ENCODE data around the gene CDC14A.

DNA sequence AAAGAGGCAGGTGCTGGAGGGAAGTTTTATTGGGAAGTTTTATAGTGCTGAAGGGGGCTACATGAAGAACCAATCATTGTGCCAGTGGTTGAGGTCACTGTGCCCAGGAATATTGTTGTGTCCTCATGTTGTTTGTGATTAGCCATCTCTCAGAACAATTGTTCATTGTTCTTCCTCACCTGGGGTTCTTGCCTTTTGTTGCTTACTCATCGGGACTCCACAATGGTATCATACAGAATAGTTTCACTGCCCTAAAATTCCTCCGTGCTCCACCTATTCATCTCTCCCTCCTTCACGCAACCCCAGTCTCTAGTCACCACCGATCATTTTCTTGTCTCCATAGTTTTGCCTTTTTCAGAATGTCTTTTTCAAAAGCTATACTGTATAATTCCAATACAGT, 38.9 kb upstream of the CDC14A start:
- TF ChIP-seq POLR2AphosphoS5 (IDR thresholded peaks at IDR 0.05; ENCODE audit: low read depth, low read length) (no peak), SIN3A (IDR thresholded peaks at IDR 0.05; ENCODE audit: borderline replicate concordance, insufficient read depth, low read length) (no peak)
- TF ChIP-seq, protein P1, sequence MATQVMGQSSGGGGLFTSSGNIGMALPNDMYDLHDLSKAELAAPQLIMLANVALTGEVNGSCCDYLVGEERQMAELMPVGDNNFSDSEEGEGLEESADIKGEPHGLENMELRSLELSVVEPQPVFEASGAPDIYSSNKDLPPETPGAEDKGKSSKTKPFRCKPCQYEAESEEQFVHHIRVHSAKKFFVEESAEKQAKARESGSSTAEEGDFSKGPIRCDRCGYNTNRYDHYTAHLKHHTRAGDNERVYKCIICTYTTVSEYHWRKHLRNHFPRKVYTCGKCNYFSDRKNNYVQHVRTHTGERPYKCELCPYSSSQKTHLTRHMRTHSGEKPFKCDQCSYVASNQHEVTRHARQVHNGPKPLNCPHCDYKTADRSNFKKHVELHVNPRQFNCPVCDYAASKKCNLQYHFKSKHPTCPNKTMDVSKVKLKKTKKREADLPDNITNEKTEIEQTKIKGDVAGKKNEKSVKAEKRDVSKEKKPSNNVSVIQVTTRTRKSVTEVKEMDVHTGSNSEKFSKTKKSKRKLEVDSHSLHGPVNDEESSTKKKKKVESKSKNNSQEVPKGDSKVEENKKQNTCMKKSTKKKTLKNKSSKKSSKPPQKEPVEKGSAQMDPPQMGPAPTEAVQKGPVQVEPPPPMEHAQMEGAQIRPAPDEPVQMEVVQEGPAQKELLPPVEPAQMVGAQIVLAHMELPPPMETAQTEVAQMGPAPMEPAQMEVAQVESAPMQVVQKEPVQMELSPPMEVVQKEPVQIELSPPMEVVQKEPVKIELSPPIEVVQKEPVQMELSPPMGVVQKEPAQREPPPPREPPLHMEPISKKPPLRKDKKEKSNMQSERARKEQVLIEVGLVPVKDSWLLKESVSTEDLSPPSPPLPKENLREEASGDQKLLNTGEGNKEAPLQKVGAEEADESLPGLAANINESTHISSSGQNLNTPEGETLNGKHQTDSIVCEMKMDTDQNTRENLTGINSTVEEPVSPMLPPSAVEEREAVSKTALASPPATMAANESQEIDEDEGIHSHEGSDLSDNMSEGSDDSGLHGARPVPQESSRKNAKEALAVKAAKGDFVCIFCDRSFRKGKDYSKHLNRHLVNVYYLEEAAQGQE (IDR thresholded peaks at IDR 0.05; ENCODE audit: insufficient read depth in 1 of 2, low read depth in 2 of 2, low read length in 2 of 2) = no peak

Measured in PFSK-1 (cell line).